GM18867 (cell line): ENCODE measurements around the gene BCORL1.

Source experiments
- ATAC-seq: cut with Tn5 transposase; IDR thresholded peaks from one replicate; pipeline ENCODE4 v1.9.1; 2021; ENCODE audit warnings: mild to moderate bottlenecking, moderate library complexity; ENCODE audit not compliant: unreplicated experiment

BCORL1 gene

GRCh38 chrX:129963729-129964128 is 18.7 kb upstream of the BCORL1 start:
- no peak for ATAC-seq

GRCh38 chrX:129965166-129965565 is 17.3 kb upstream of the BCORL1 start:
- ATAC-seq, result no peak

GRCh38 chrX:129968968-129969367 is 13.5 kb upstream of the BCORL1 start:
- ATAC-seq, result no peak

- no peak for ATAC-seq
Observed at GRCh38 chrX:129976441-129976840, 6.0 kb upstream of the BCORL1 start.

- ATAC-seq, result no peak
Observed at GRCh38 chrX:129979207-129979920, 3.1 kb upstream of the BCORL1 start.

GRCh38 chrX:129980001-129980401 is 2.4 kb upstream of the BCORL1 start:
- ATAC-seq, result no peak

- ATAC-seq, result no peak
Observed at GRCh38 chrX:129980540-129981199, 1.8 kb upstream of the BCORL1 start.

GRCh38 chrX:129981200-129981553 is 1.3 kb upstream of the BCORL1 start:
- no peak for ATAC-seq

- no peak for ATAC-seq
Observed at GRCh38 chrX:129981752-129982299, 609 bp upstream of the BCORL1 start.

- no peak for ATAC-seq
Observed at GRCh38 chrX:129983575-129984110, 1.2 kb downstream of the BCORL1 start.

GRCh38 chrX:129984111-129984958 is 1.9 kb downstream of the BCORL1 start:
- ATAC-seq, result no peak

- no peak for ATAC-seq
Observed at GRCh38 chrX:129987871-129988270, 5.4 kb downstream of the BCORL1 start.

- ATAC-seq, result no peak
Observed at GRCh38 chrX:129992181-129992580, 9.7 kb downstream of the BCORL1 start.

- ATAC-seq, result no peak
Observed at GRCh38 chrX:129996120-129996519, 13.7 kb downstream of the BCORL1 start.

- ATAC-seq, result no peak
Observed at GRCh38 chrX:129997086-129997485, 14.7 kb downstream of the BCORL1 start.

- no peak for ATAC-seq
Observed at GRCh38 chrX:129998021-129998420, 15.6 kb downstream of the BCORL1 start.

- no peak for ATAC-seq
Observed at GRCh38 chrX:130001893-130002292, 19.5 kb downstream of the BCORL1 start.

- ATAC-seq, result no peak
Observed at GRCh38 chrX:130002541-130002940, 20.1 kb downstream of the BCORL1 start.

GRCh38 chrX:130005089-130005807 is 22.8 kb downstream of the BCORL1 start:
- no peak for ATAC-seq

- ATAC-seq, result no peak
Observed at GRCh38 chrX:130009658-130010223, 27.3 kb downstream of the BCORL1 start.
